Raji (cell line): Measurements from ENCODE around the gene RANBP3.

Source experiments
- POLR2A ChIP-seq: IDR thresholded peaks from 2 replicates; pipeline ENCODE4 v1.6.1; 2011; ENCODE audit warnings: low read depth, low read length, control low read depth; ENCODE audit not compliant: insufficient read depth

RANBP3 gene

DNA sequence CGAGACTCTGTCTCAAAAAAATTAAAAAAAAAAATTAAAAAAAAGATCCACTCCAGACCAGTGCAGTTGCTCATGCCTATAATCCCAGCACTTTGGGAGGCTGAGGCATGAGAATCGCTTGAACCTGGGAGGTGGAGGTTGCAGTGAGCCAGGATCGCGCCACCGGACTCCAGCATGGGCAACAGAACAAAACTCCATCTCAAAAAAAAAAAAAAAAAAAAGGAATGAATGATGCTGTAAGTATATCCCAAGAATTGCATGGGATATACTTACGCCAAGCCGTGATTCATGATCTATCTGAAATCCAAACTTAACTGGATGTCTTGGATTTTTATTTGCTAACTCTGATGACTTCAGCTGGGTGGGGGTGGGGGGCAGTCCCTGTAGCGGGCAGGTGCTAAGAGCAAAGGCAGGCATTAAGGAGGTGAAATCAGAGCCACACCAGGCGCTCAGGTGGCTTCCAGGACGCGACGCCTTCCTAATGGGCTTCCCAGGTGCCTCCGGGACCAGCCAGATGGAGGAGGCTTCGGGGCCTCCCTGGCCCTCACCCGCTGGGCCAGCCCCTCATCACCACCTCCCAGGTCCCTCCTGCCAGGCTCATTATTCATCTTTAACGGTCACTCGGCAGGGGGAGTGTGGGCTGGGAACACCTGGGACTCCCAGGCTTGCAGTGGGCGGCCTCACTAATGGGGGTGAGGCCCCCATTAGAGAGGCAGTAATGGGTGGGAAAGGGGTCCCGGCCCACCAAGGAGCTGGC lies 96.2 kb downstream of the RANBP3 start:
- TF ChIP-seq POLR2A: no peak

GRCh38 chr19:5880604-5881078 lies 97.3 kb downstream of the RANBP3 start:
- TF ChIP-seq POLR2A: no peak

- no peak for TF ChIP-seq POLR2A
Observed at GRCh38 chr19:5880196-5880595, 97.7 kb downstream of the RANBP3 start.

DNA sequence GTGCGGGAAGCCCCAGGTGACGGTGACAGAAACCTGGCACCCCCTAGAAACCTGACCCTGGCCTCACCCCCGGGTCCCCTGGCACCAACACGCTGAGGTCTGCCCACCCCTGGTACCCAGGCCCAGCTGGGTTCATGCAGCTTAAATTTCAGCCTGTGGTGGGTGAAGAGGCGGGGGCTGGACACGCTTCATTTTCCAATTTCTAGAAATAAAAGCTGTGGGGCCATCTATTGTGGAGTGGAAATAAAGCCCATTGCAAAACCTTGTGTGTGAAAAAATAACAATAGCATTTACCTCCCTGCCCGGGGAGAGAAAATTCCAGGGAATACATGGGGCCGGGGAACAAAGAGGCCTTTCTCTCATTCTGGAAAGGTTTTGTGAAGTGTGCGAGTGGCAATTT lies 100.1 kb downstream of the RANBP3 start:
- no peak for TF ChIP-seq POLR2A

DNA sequence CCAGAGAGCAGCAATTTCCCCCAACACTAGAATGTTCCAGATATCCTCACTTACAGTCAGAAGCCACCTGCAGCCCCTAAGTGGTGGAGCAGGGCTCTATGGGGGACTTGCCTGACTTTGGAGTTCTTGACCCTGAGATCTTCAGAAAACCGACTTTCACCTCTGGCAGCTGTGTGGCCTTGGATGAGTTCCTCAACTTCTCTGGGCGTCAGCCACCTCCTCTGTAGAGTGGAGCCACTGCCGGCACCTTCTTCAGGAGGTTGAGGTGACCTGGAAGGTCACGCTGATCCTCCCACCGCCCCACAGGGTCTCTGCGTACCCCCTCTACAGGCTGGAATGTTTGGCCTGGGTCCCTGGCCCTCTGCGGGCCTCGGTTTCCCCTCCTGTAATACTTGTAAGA lies 100.5 kb downstream of the RANBP3 start:
- no peak for TF ChIP-seq POLR2A

DNA sequence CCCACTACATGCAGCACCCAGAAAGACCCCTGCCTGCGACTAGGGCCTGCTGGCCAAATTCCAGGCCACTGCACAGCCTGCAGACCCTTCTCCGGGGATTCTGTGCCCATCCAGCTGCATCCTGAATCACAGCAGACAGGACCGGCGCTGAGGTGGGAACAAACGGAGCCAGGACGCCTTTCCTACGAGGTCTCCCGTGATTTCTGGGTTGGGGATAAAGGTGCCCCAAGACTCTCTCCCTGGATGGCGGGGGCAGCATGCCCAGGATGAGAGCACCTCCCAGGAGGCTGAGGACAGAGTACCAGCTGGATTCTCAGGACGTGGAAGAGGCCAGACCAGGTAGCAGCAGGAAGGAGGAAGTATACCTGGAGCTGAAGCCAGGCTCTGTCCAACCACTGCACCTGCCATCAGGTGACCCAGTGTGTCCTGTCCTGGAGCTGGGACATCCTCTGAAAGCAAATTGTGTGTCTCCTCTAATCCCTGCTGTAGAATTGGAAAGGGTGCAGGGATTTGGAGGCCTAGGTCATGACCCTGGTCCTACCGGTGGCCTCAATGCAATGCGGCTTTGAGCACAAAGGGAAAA lies 104.2 kb downstream of the RANBP3 start:
- no peak for TF ChIP-seq POLR2A

- no peak for TF ChIP-seq POLR2A
Observed at GRCh38 chr19:5870986-5871394, 107.0 kb downstream of the RANBP3 start.

- TF ChIP-seq POLR2A: no peak
Observed at GRCh38 chr19:5867201-5868136, 110.5 kb downstream of the RANBP3 start.
